Ureter (tissue), 1 donor: ENCODE results near the gene PXYLP1. TPM values are rescaled to one million over a fixed set of nuclear protein-coding genes. Genes with fewer than 3 reads are reported as not detected.

ENCODE experiments used
- DNase-seq: peaks from one replicate; pipeline ENCODE4 v3.0.0-alpha.2; 2020; ENCODE audit warnings: low spot score
- total RNA-seq: library from RNA; stranded (reverse); gene quantifications from one replicate; pipeline ENCODE4 v1.2.4, GENCODE V29; 2023
- donor health status: DM: yes; HTN: yes; CAD: no.

The PXYLP1 gene
- total RNA-seq, 1 donor from 2014 or later: 26.3 TPM

- no peak for DNase-seq
Observed at GRCh38 chr3:141273700-141274410, 42.2 kb downstream of the PXYLP1 start.

- DNase-seq: no peak
Observed at GRCh38 chr3:141274411-141275031, 42.9 kb downstream of the PXYLP1 start.

DNA sequence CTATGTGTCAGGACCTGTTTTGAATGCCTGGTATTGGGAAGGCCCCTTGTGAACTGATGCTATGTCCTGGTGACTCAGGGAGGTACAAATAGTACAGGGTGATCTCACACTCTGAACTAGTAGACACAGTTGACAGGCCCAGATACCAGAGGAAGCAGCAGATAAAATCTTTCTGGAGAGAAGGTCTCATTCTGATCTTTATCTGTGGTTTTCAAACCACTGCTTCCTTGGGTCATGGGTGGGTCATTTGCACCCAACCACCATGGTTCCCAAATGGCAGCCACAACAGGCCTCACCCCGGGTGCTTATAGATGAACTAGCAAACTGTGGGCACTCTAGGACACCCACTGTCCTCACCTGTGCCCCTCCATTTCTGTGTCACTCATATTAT lies 43.4 kb downstream of the PXYLP1 start:
- DNase-seq: no peak

DNA sequence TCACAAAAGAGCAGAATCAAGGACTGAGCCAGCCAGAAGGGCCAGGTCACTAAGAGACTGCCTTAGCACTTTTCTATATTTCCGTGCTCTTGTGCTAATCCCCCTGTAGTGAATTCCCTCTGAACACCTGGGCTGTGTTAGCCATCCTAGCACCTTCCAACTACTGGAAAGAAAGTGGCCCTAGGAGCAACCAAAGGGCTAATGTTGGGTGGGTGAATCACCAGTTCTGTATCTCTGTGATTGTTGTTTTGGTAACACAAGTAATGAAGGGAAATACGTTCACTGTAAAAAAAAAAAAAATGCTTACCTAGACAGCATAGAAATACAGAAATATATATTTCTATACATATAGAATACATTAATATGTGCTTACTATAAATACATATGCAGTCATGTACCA lies 43.9 kb downstream of the PXYLP1 start:
- DNase-seq: no peak

DNA sequence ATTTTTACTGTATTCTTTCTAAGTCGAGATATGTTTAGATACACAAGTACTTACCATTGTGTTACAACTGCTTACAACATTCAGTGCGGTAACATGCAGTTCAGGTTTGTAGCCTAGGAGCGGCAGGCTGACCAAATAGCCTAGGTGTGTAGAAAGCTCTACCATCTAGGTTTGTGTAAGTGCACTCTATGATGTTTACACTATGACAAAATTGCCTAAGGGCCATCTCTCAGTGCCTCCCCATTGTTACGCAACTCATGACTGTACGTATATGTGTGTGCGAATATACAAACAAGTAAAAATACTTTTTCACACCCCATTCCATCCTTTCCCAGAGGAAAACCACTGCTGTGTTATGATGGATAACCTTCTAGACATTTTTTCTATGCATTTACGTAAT lies 44.3 kb downstream of the PXYLP1 start:
- DNase-seq: no peak

GRCh38 chr3:141276398-141276797 lies 44.8 kb downstream of the PXYLP1 start:
- DNase-seq: no peak

DNA sequence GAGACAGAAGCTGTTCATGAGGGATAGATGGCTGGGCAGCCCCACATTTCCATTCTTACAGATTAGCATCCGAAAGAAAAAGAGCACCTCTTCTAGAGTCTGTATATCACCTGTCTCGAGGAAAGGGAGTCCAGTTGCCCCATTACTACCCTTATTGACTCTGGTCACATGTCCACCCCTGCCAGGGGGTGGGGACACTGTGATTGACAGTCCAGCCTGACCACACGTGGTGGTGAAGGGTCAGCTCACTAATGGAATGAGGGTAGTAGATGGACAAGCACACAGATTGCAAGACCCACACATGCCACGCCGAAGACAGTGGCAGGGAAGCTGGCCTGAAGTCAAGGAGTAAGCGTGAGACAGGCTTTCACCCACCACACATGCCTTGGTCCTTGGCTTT lies 45.8 kb downstream of the PXYLP1 start:
- no peak for DNase-seq

GRCh38 chr3:141278196-141279076 lies 46.8 kb downstream of the PXYLP1 start:
- DNase-seq: no peak

GRCh38 chr3:141279077-141279967 lies 47.7 kb downstream of the PXYLP1 start:
- no peak for DNase-seq

GRCh38 chr3:141280086-141280485 lies 48.5 kb downstream of the PXYLP1 start:
- no peak for DNase-seq

GRCh38 chr3:141280690-141281089 lies 49.1 kb downstream of the PXYLP1 start:
- DNase-seq: no peak

DNA sequence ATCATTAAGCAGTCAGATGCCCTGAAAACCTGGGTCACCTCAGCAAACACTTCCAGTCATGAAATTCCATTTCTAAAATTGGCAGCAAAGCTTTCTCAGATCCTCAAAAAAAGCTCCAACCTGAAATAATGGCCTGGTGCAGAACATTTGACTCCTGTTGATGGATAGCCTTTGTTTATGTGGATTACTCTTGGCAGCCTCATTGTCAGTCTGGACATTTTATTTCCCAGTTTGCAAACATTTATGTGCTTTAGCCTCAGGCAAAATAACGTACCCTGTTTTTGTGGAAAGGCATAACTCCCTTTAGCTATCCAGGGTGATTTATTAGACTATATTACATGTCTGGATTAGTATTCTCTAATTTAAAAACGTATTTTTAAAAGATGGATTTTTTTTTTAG lies 53.9 kb downstream of the PXYLP1 start:
- DNase-seq: no peak

- DNase-seq: no peak
Observed at GRCh38 chr3:141286856-141287255, 55.2 kb downstream of the PXYLP1 start.

DNA sequence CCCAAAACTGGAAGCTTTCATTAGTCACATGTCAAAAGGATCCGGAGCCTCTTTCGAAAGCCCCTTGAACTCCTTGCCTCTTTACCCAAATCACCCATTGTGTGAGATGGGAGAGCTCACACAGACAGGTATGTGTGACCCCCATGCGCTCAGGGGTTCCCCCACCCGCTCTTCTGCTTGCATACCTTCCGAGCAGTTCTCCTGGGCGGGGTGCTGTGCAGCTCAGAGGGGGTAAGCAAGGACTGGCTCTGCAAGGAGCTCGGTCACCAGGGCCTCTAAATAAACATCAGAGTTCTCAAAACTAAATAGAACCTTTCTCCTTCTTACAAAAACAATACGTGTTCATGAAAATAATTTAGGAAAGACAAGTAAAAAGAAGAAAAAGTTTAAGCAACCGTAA lies 55.7 kb downstream of the PXYLP1 start:
- no peak for DNase-seq

DNA sequence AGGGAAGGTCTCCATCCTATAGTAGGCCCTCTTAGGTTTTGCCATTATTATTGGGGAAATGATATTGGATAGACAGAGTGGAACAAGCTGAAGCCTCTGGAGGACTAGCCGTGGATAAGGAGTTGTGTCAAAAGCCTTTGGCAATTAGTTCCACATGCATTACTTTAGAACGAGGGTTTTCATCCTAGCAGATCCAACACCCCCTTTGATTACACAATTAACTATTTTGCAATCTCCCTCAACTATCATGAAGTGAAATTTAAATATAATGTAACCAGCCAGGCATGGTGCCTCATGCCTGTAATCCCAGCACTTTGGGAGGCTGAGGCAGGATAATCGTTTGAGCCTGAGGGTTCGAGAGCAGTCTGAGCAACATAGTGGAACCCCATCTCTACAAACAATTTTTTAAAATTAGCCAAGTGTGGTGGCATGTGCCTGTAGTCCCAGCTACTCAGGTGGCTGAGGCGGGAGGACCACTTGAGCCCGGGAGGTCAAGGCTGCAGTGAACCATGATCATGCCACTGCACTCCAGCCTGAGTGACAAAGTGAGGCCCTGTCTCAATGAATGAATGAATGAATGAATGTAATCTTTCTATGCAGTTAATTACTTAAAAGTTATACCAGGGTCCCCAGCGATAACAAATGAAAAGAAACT lies 56.8 kb downstream of the PXYLP1 start:
- no peak for DNase-seq

- DNase-seq: no peak
Observed at GRCh38 chr3:141289228-141289772, 57.7 kb downstream of the PXYLP1 start.

- DNase-seq: no peak
Observed at GRCh38 chr3:141291559-141292355, 60.1 kb downstream of the PXYLP1 start.

GRCh38 chr3:141292356-141293058 lies 60.9 kb downstream of the PXYLP1 start:
- DNase-seq: no peak

DNA sequence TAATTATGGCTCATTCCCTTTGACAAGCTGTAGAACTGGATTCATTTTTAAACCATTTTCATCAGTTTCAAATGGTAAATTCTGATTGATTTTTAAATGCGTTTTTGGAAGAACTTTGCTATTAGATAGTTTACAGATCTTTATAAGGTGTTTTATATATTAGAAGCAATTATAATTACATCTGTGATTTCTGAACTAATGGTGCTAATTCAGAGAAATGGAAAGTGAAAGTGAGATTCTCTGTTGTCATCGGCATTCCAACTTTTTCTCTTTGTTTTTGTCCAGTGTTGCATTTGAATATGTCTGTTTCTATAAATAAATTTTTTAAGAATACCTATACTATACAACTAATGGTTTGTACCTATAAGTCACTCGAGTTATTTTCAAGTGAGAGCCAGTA lies 62.7 kb downstream of the PXYLP1 start:
- no peak for DNase-seq
